Measurements from ENCODE around the gene TPT1. TPM values are rescaled to one million over a fixed set of nuclear protein-coding genes. Genes with fewer than 3 reads are reported as not detected.
A peak's percentile ranks its signal among the peaks of the same experiment; 100 is the strongest.

Gene TPT1
- total and polyA plus RNA-seq, 4 donors, result 2,791 to 8,629 (median 4,381) TPM

DNA sequence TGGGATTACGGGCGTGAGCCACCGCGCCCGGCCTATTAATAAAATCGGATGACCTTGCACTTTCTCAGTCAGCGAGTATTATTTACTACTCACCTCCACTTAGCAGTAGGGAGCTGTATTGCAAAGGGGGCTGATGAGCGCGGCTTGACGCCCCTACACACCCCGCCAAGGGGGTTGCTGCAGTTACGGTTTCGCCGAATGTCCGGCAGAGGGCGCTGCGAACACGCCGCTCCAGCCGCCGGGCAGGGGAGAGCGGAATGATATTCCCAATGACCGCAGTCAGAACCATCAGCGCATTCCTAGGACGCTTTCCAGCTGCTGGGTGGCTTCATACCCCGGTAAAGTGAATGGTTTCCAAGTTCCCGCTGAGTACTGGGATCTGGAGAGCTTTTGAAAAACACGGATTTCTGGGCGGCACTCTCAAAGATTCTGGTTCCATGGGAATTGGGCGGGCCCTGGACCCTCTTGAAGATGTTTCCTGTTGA is 30.0 kb upstream of the TPT1 start:
- TF ChIP-seq CTCF (IDR thresholded peaks at IDR 0.05; ENCODE audit: control extremely low read depth, extremely low read depth), result peak; percentile 71
- WGBS, 2 donors, result 20 to 24% methylated on average over 30 of the region's 30 CpGs
- no peaks in the 10 kb centered on the region for H3K27me3 ChIP-seq (ENCODE audit: control insufficient read depth in 3 of 3, insufficient read depth in 3 of 3, low read length in 2 of 3)
- H3K4me3 ChIP-seq, result no peak overlapping the region
- no peak overlapping the region for H3K9ac ChIP-seq (ENCODE audit: insufficient read depth in 1 of 2, low read length in 2 of 2)
- no peak overlapping the region for H3K27ac ChIP-seq (ENCODE audit: low read depth in 1 of 2, low read length in 1 of 2)
- peaks cover 0 to 9% (median 4%) of the 10 kb centered on the region in 4 donors for H3K36me3 ChIP-seq (ENCODE audit: control insufficient read depth in 4 of 4, insufficient read depth in 4 of 4, low read length in 4 of 4)
- no peaks in the 10 kb centered on the region for H3K9me3 ChIP-seq (ENCODE audit: control insufficient read depth in 4 of 4, insufficient read depth in 3 of 4, low read length in 3 of 4)
- ATAC-seq (ENCODE audit: insufficient read depth, low FRiP score), result peak; percentile 83
- DNase-seq, result peak; percentile 83 to 87 (median 85)
- H3K4me1 ChIP-seq (ENCODE audit: control insufficient read depth in 5 of 5, insufficient read depth in 5 of 5, low read length in 5 of 5), result peaks cover 0 to 7% (median 2%) of the 10 kb centered on the region in 5 donors

- TF ChIP-seq CTCF (IDR thresholded peaks at IDR 0.05; ENCODE audit: control extremely low read depth, extremely low read depth), result no peak
- Histone ChIP-seq H3K27ac (ENCODE audit: low read depth in 1 of 2, low read length in 1 of 2) (no peak overlapping the region), H3K27me3 (ENCODE audit: control insufficient read depth in 3 of 3, insufficient read depth in 3 of 3, low read length in 2 of 3) (no peaks in the 10 kb centered on the region), H3K9me3 (ENCODE audit: control insufficient read depth in 4 of 4, insufficient read depth in 3 of 4, low read length in 3 of 4) (no peaks in the 10 kb centered on the region), H3K36me3 (ENCODE audit: control insufficient read depth in 4 of 4, insufficient read depth in 4 of 4, low read length in 4 of 4) (peaks cover 0 to 7% (median 3%) of the 10 kb centered on the region in 4 donors), H3K4me1 (ENCODE audit: control insufficient read depth in 5 of 5, insufficient read depth in 5 of 5, low read length in 5 of 5) (peaks cover 0 to 7% (median 2%) of the 10 kb centered on the region in 5 donors), H3K9ac (ENCODE audit: insufficient read depth in 1 of 2, low read length in 2 of 2) (no peak overlapping the region), H3K4me3 (no peak overlapping the region)
- DNase-seq (no peak), ATAC-seq (ENCODE audit: insufficient read depth, low FRiP score) (no peak)
- 90 to 94% methylated on average over 4 of the region's 4 CpGs for WGBS, 2 donors
Measured at GRCh38 chr13:45369116-45369515, 28.1 kb upstream of the TPT1 start.

DNA sequence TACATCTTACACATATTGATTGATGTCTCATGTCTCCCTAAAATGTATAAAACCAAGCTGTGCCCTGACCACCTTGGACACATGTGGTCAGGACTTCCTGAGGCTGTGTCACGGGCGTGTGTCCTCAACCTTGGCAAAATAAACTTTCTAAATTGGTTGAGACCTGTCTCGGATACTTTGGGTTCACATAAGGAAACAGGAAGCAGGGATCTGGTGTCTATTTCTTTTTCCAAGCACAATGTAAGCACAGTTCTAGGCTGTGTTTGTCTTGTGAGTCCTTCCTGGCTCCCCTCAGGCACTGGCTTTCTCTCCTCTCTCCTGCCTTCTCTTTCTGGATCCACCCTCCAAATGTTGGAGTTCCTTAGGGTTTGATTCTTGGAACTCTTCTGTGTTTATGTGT is 27.6 kb upstream of the TPT1 start:
- no peak for ATAC-seq (ENCODE audit: insufficient read depth, low FRiP score)
- Histone ChIP-seq H3K9me3 (ENCODE audit: control insufficient read depth in 4 of 4, insufficient read depth in 3 of 4, low read length in 3 of 4) (no peaks in the 10 kb centered on the region), H3K36me3 (ENCODE audit: control insufficient read depth in 4 of 4, insufficient read depth in 4 of 4, low read length in 4 of 4) (peaks cover 0 to 7% (median 5%) of the 10 kb centered on the region in 4 donors), H3K4me1 (ENCODE audit: control insufficient read depth in 5 of 5, insufficient read depth in 5 of 5, low read length in 5 of 5) (peaks cover 0 to 7% (median 2%) of the 10 kb centered on the region in 5 donors), H3K27ac (ENCODE audit: low read depth in 1 of 2, low read length in 1 of 2) (no peak overlapping the region), H3K9ac (ENCODE audit: insufficient read depth in 1 of 2, low read length in 2 of 2) (no peak overlapping the region), H3K4me3 (no peak overlapping the region), H3K27me3 (ENCODE audit: control insufficient read depth in 3 of 3, insufficient read depth in 3 of 3, low read length in 2 of 3) (no peaks in the 10 kb centered on the region)
- TF ChIP-seq CTCF (IDR thresholded peaks at IDR 0.05; ENCODE audit: control extremely low read depth, extremely low read depth), result no peak
- no peak for DNase-seq
- WGBS, 2 donors, result 29% methylated on average over 3 of the region's 3 CpGs

DNA sequence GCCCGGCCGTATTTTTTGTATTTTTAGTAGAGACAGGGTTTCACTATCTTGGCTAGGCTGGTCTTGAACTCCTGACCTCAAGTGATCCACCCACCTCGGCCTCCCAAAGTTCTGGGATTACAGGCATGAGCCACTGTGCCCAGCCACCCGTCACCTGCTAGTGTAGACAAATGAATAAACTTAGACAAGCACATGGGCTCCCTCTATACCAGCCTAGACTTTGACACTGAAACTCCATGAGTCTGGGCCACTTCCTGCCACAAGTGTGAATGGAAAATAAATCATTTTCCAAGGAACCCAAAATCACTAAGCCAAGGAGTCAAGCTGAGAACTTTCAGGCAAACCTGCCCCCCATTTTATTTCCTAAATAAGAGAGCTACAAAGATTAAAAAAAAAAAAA is 27.0 kb upstream of the TPT1 start:
- H3K9ac ChIP-seq (ENCODE audit: insufficient read depth in 1 of 2, low read length in 2 of 2), result no peak overlapping the region

More for the DNA sequence above, 27.0 kb upstream of the TPT1 start:
- ATAC-seq (ENCODE audit: insufficient read depth, low FRiP score) (no peak), DNase-seq (no peak)
- no peaks in the 10 kb centered on the region for H3K27me3 ChIP-seq (ENCODE audit: control insufficient read depth in 3 of 3, insufficient read depth in 3 of 3, low read length in 2 of 3)
- 87 to 92% methylated on average over 4 of the region's 4 CpGs for WGBS, 2 donors
- peaks cover 0 to 7% (median 2%) of the 10 kb centered on the region in 5 donors for H3K4me1 ChIP-seq (ENCODE audit: control insufficient read depth in 5 of 5, insufficient read depth in 5 of 5, low read length in 5 of 5)
- H3K27ac ChIP-seq (ENCODE audit: low read depth in 1 of 2, low read length in 1 of 2), result no peak overlapping the region
- no peaks in the 10 kb centered on the region for H3K9me3 ChIP-seq (ENCODE audit: control insufficient read depth in 4 of 4, insufficient read depth in 3 of 4, low read length in 3 of 4)
- no peak overlapping the region for H3K4me3 ChIP-seq
- TF ChIP-seq CTCF (IDR thresholded peaks at IDR 0.05; ENCODE audit: control extremely low read depth, extremely low read depth), result no peak
- H3K36me3 ChIP-seq (ENCODE audit: control insufficient read depth in 4 of 4, insufficient read depth in 4 of 4, low read length in 4 of 4), result peaks cover 0 to 11% (median 6%) of the 10 kb centered on the region in 4 donors

Data from lung (tissue), 12 donors.